Measurements from ENCODE around the gene ZNF480.
"Not testable (repeated sequence)": the region's sequence is repeated elsewhere in the genome, so short reads cannot be mapped to it uniquely, and the experiment has no call there.

GRCh38 chr19:52292946-52293345, 4.0 kb upstream of the ZNF480 start:
- TF ChIP-seq CTCF (IDR thresholded peaks at IDR 0.05; ENCODE audit: insufficient read depth, low read length), result not testable (repeated sequence)
- TF ChIP-seq POLR2AphosphoS5 (IDR thresholded peaks at IDR 0.05; ENCODE audit: low read depth), result peak; percentile 24; the same call in 1 of the 2 replicates
